Sigmoid colon (tissue), 7 donors: ENCODE data around the gene STK10. TPM values are rescaled to one million over a fixed set of nuclear protein-coding genes. Genes with fewer than 3 reads are reported as not detected.
"Not testable (repeated sequence)": the region's sequence is repeated elsewhere in the genome, so short reads cannot be mapped to it uniquely, and the experiment has no call there.

Experiments used
- DNase-seq: peaks from one replicate; pipeline ENCODE4 v3.0.0-alpha.2; 2019
- H3K27ac ChIP-seq, 4 donors: fragments of 200-600 bp; sonication (generic); one replicate each; pipeline ENCODE4 v1.5.1; 2016 to 2019; ENCODE audit warnings: mild to moderate bottlenecking in 1 of 4
- H3K27me3 ChIP-seq, 3 donors: fragments of 200-600 bp; sonication (generic); one replicate each; pipeline ENCODE4 v1.5.1; 2019; ENCODE audit warnings: mild to moderate bottlenecking in 1 of 3
- H3K36me3 ChIP-seq, 4 donors: fragments of 200-600 bp; sonication (generic); one replicate each; pipeline ENCODE4 v1.5.1; 2016 to 2019
- H3K4me1 ChIP-seq, 4 donors: fragments of 200-600 bp; sonication (generic); one replicate each; pipeline ENCODE4 v1.5.1; 2017 to 2019
- H3K4me3 ChIP-seq, 4 donors: fragments of 200-600 bp; sonication (generic); one replicate each; pipeline ENCODE4 v1.5.1; 2017 to 2019; ENCODE audit warnings: mild to moderate bottlenecking in 2 of 4, moderate library complexity in 1 of 4
- H3K9me3 ChIP-seq, 4 donors: fragments of 200-600 bp in 3 of 4; sonication (generic) in 3 of 4; one replicate each; pipeline versions ENCODE4 v1.5.1 to v1.6.1; 2013 to 2019
- CTCF ChIP-seq, 4 experiments: fragments of 450-650 bp in 3 of 4; fragments of 200-600 bp in 1 of 4; IDR thresholded peaks; one replicate each; pipeline ENCODE4 v1.5.1; 2016 to 2019; ENCODE audit warnings: antibody characterized with exemption in 4 of 4, mild to moderate bottlenecking in 3 of 4, moderate library complexity in 2 of 4
- EP300 ChIP-seq, 4 donors: sonication (generic); formaldehyde crosslinking; IDR thresholded peaks; one replicate each; pipeline ENCODE4 v1.6.1; 2017; ENCODE audit warnings: antibody characterized with exemption in 4 of 4
- POLR2A ChIP-seq, 2 donors: fragments of 450-650 bp; IDR thresholded peaks; one replicate each; pipeline ENCODE4 v1.6.1; 2016; ENCODE audit warnings: antibody characterized with exemption in 2 of 2, mild to moderate bottlenecking in 2 of 2, moderate library complexity in 2 of 2
- POLR2AphosphoS5 ChIP-seq, 4 donors: sonication (generic); formaldehyde crosslinking; IDR thresholded peaks; one replicate each; pipeline ENCODE4 v1.6.1; 2017; ENCODE audit warnings: antibody characterized with exemption in 4 of 4
- WGBS, 2 donors: extraction: QIAGEN DNeasy Blood & Tissue Kit; methylation state at CpG; one replicate each; pipeline ENCODE4 v1.1.7; 2013; 5-methylcytosine and 5-hydroxymethylcytosine counted together
- intact Hi-C: fragments of 100-400 bp; cut with DNase I; formaldehyde crosslinking; loops from one replicate; pipeline ENCODE4 v1.15.1; 2023
- polyA plus RNA-seq, 3 donors: library from polyadenylated mRNA; stranded (reverse); fragments of 200-250 nt; gene quantifications; one replicate each; pipeline ENCODE4 v1.2.3, GENCODE V29; 2013
- total RNA-seq, 4 donors: library from RNA; depleted of rRNA; stranded (reverse); fragments of >200 nt; gene quantifications; one replicate each; pipeline ENCODE4 v1.1.0, GENCODE V29; 2016
- donor health status: healthy with polysubstance abuse.
- donor health status: Bipolar disorder and iron deficiency.
- donor health status: healthy.

STK10 gene
- total and polyA plus RNA-seq, 7 donors, result 4.2 to 28.6 (median 12.5) TPM

- no peak for TF ChIP-seq POLR2A (IDR thresholded peaks at IDR 0.05)
- no peak for TF ChIP-seq POLR2AphosphoS5 (IDR thresholded peaks at IDR 0.05)
- no peak overlapping the region for H3K4me3 ChIP-seq
- H3K4me1 ChIP-seq, result peaks cover 0 to 8% (median 2%) of the 10 kb centered on the region in 4 donors
- no peaks in the 10 kb centered on the region for H3K27me3 ChIP-seq
- intact Hi-C loops, result no loop called here
- H3K27ac ChIP-seq, result no peak overlapping the region
- no peaks in the 10 kb centered on the region for H3K9me3 ChIP-seq
- WGBS, 2 donors, result 78 to 89% methylated on average over 9 of the region's 9 CpGs
- DNase-seq, result no peak
- H3K36me3 ChIP-seq, result peaks cover 0 to 12% (median 0%) of the 10 kb centered on the region in 4 donors
Measured at GRCh38 chr5:172160506-172160905, 27.5 kb downstream of the STK10 start.

GRCh38 chr5:172159016-172159415 lies 29.0 kb downstream of the STK10 start:
- Histone ChIP-seq H3K9me3 (no peaks in the 10 kb centered on the region), H3K27me3 (no peaks in the 10 kb centered on the region), H3K4me1 (peaks cover 0 to 5% (median 0%) of the 10 kb centered on the region in 4 donors), H3K27ac (no peak overlapping the region), H3K36me3 (peaks cover 0 to 22% (median 0%) of the 10 kb centered on the region in 4 donors), H3K4me3 (no peak overlapping the region)
- intact Hi-C loops, result no loop called here
- DNase-seq, result no peak
- 95 to 96% methylated on average over 8 of the region's 8 CpGs for WGBS, 2 donors
- no peak for TF ChIP-seq EP300 (IDR thresholded peaks at IDR 0.05)
- TF ChIP-seq POLR2AphosphoS5 (IDR thresholded peaks at IDR 0.05), result no peak
- no peak for TF ChIP-seq POLR2A (IDR thresholded peaks at IDR 0.05)
- TF ChIP-seq CTCF (IDR thresholded peaks at IDR 0.05), result no peak

GRCh38 chr5:172156541-172156994 lies 31.5 kb downstream of the STK10 start:
- 90 to 95% methylated on average over 13 of the region's 13 CpGs for WGBS, 2 donors
- DNase-seq, result no peak
- Histone ChIP-seq H3K4me1 (no peaks in the 10 kb centered on the region), H3K27ac (no peak overlapping the region), H3K4me3 (no peak overlapping the region), H3K36me3 (peaks cover 0 to 22% (median 0%) of the 10 kb centered on the region in 4 donors), H3K27me3 (no peaks in the 10 kb centered on the region), H3K9me3 (no peaks in the 10 kb centered on the region)
- TF ChIP-seq POLR2A (IDR thresholded peaks at IDR 0.05) (no peak), EP300 (IDR thresholded peaks at IDR 0.05) (no peak), POLR2AphosphoS5 (IDR thresholded peaks at IDR 0.05) (no peak), CTCF (IDR thresholded peaks at IDR 0.05) (no peak)
- intact Hi-C loops, result no loop called here

GRCh38 chr5:172155101-172155500 lies 32.9 kb downstream of the STK10 start:
- H3K9me3 ChIP-seq, H3K27me3 ChIP-seq, H3K4me1 ChIP-seq, H3K27ac ChIP-seq, intact Hi-C loops, H3K4me3 ChIP-seq, DNase-seq: not testable (repeated sequence)
- WGBS, 2 donors, result 89 to 94% methylated on average over 9 of the region's 9 CpGs
- peaks cover 0 to 22% (median 0%) of the 10 kb centered on the region in 4 donors for H3K36me3 ChIP-seq

- TF ChIP-seq POLR2AphosphoS5 (IDR thresholded peaks at IDR 0.05) (no peak), POLR2A (IDR thresholded peaks at IDR 0.05) (no peak), EP300 (IDR thresholded peaks at IDR 0.05) (no peak), CTCF (IDR thresholded peaks at IDR 0.05) (no peak)
- WGBS, 2 donors, result 94 to 95% methylated on average over 3 of the region's 3 CpGs
- DNase-seq, result no peak
- Histone ChIP-seq H3K36me3 (peaks cover 0 to 22% (median 0%) of the 10 kb centered on the region in 4 donors), H3K27ac (no peak overlapping the region), H3K9me3 (no peaks in the 10 kb centered on the region), H3K4me1 (no peaks in the 10 kb centered on the region), H3K27me3 (no peaks in the 10 kb centered on the region), H3K4me3 (no peak overlapping the region)
- intact Hi-C loops, result no loop called here
Measured at GRCh38 chr5:172153695-172154094, 34.3 kb downstream of the STK10 start.

- no peaks in the 10 kb centered on the region for H3K9me3 ChIP-seq
- DNase-seq, result no peak
- intact Hi-C loops, result no loop called here
- TF ChIP-seq EP300 (IDR thresholded peaks at IDR 0.05) (no peak), POLR2AphosphoS5 (IDR thresholded peaks at IDR 0.05) (no peak), POLR2A (IDR thresholded peaks at IDR 0.05) (no peak), CTCF (IDR thresholded peaks at IDR 0.05) (no peak)
- no peak overlapping the region for H3K4me3 ChIP-seq
- H3K4me1 ChIP-seq, result no peaks in the 10 kb centered on the region
- 94 to 95% methylated on average over 10 of the region's 10 CpGs for WGBS, 2 donors
- peaks cover 0 to 22% (median 0%) of the 10 kb centered on the region in 4 donors for H3K36me3 ChIP-seq
- H3K27me3 ChIP-seq, result no peaks in the 10 kb centered on the region
- H3K27ac ChIP-seq, result no peak overlapping the region
Measured at GRCh38 chr5:172151661-172152210, 36.3 kb downstream of the STK10 start.
